Measurements from ENCODE around the gene FBXO8. TPM values are rescaled to one million over a fixed set of nuclear protein-coding genes. Genes with fewer than 3 reads are reported as not detected.

Gene FBXO8
- total and polyA plus RNA-seq, 4 donors: 23.0 to 27.4 (median 25.7) TPM

- no peak for DNase-seq
- no peak for ATAC-seq (ENCODE audit: low FRiP score)
- Histone ChIP-seq H3K36me3 (ENCODE audit: control insufficient read depth in 1 of 2, insufficient read depth in 2 of 2, low read length in 1 of 2) (no peaks in the 10 kb centered on the region), H3K27me3 (ENCODE audit: control insufficient read depth in 1 of 2, insufficient read depth in 2 of 2, low read length in 1 of 2) (no peaks in the 10 kb centered on the region), H3K9me3 (ENCODE audit: control insufficient read depth, low read length) (no peaks in the 10 kb centered on the region), H3K4me1 (ENCODE audit: control insufficient read depth in 1 of 2, insufficient read depth in 2 of 2, low read length in 2 of 2) (no peaks in the 10 kb centered on the region), H3K27ac (ENCODE audit: low read depth in 1 of 2, low read length in 2 of 2) (no peak overlapping the region), H3K4me3 (ENCODE audit: low read length in 2 of 2) (no peak overlapping the region)
- WGBS, 2 donors: 87 to 90% methylated on average over 3 of the region's 3 CpGs
- intact Hi-C loops (cut with DNase I): no loop called here
Observed at GRCh38 chr4:174279433-174280155, 3.9 kb downstream of the FBXO8 start.

GRCh38 chr4:174278467-174278866, 5.0 kb downstream of the FBXO8 start:
- intact Hi-C loops (cut with DNase I): no loop called here
- H3K4me3 ChIP-seq (ENCODE audit: low read length in 2 of 2): no peak overlapping the region
- H3K36me3 ChIP-seq (ENCODE audit: control insufficient read depth in 1 of 2, insufficient read depth in 2 of 2, low read length in 1 of 2): no peaks in the 10 kb centered on the region
- DNase-seq (no peak), ATAC-seq (ENCODE audit: low FRiP score) (no peak)
- H3K4me1 ChIP-seq (ENCODE audit: control insufficient read depth in 1 of 2, insufficient read depth in 2 of 2, low read length in 2 of 2): no peaks in the 10 kb centered on the region
- no peaks in the 10 kb centered on the region for H3K9me3 ChIP-seq (ENCODE audit: control insufficient read depth, low read length)
- no peaks in the 10 kb centered on the region for H3K27me3 ChIP-seq (ENCODE audit: control insufficient read depth in 1 of 2, insufficient read depth in 2 of 2, low read length in 1 of 2)
- H3K27ac ChIP-seq (ENCODE audit: low read depth in 1 of 2, low read length in 2 of 2): no peak overlapping the region

- no peak overlapping the region for H3K27ac ChIP-seq (ENCODE audit: low read depth in 1 of 2, low read length in 2 of 2)
- DNase-seq (no peak), ATAC-seq (ENCODE audit: low FRiP score) (no peak)
- no peaks in the 10 kb centered on the region for H3K36me3 ChIP-seq (ENCODE audit: control insufficient read depth in 1 of 2, insufficient read depth in 2 of 2, low read length in 1 of 2)
- 50 to 55% methylated on average over 3 of the region's 3 CpGs for WGBS, 2 donors
- no peaks in the 10 kb centered on the region for H3K4me1 ChIP-seq (ENCODE audit: control insufficient read depth in 1 of 2, insufficient read depth in 2 of 2, low read length in 2 of 2)
- no peak overlapping the region for H3K4me3 ChIP-seq (ENCODE audit: low read length in 2 of 2)
- H3K9me3 ChIP-seq (ENCODE audit: control insufficient read depth, low read length): no peaks in the 10 kb centered on the region
- intact Hi-C loops (cut with DNase I): no loop called here
- no peaks in the 10 kb centered on the region for H3K27me3 ChIP-seq (ENCODE audit: control insufficient read depth in 1 of 2, insufficient read depth in 2 of 2, low read length in 1 of 2)
Observed at GRCh38 chr4:174277433-174277832, 6.0 kb downstream of the FBXO8 start.

- Histone ChIP-seq H3K27ac (ENCODE audit: low read depth in 1 of 2, low read length in 2 of 2) (no peak overlapping the region), H3K9me3 (ENCODE audit: control insufficient read depth, low read length) (no peaks in the 10 kb centered on the region), H3K4me1 (ENCODE audit: control insufficient read depth in 1 of 2, insufficient read depth in 2 of 2, low read length in 2 of 2) (no peaks in the 10 kb centered on the region), H3K27me3 (ENCODE audit: control insufficient read depth in 1 of 2, insufficient read depth in 2 of 2, low read length in 1 of 2) (no peaks in the 10 kb centered on the region), H3K4me3 (ENCODE audit: low read length in 2 of 2) (no peak overlapping the region), H3K36me3 (ENCODE audit: control insufficient read depth in 1 of 2, insufficient read depth in 2 of 2, low read length in 1 of 2) (no peaks in the 10 kb centered on the region)
- ATAC-seq (ENCODE audit: low FRiP score) (no peak), DNase-seq (no peak)
- intact Hi-C loops (cut with DNase I): no loop called here
- 89 to 91% methylated on average over 3 of the region's 3 CpGs for WGBS, 2 donors
Observed at GRCh38 chr4:174275101-174275500, 8.4 kb downstream of the FBXO8 start.

GRCh38 chr4:174274436-174274835, 9.0 kb downstream of the FBXO8 start:
- WGBS, 2 donors: 87 to 89% methylated on average over 3 of the region's 3 CpGs
- ATAC-seq (ENCODE audit: low FRiP score) (no peak), DNase-seq (no peak)
- Histone ChIP-seq H3K4me3 (ENCODE audit: low read length in 2 of 2) (no peak overlapping the region), H3K27ac (ENCODE audit: low read depth in 1 of 2, low read length in 2 of 2) (no peak overlapping the region), H3K36me3 (ENCODE audit: control insufficient read depth in 1 of 2, insufficient read depth in 2 of 2, low read length in 1 of 2) (no peaks in the 10 kb centered on the region), H3K27me3 (ENCODE audit: control insufficient read depth in 1 of 2, insufficient read depth in 2 of 2, low read length in 1 of 2) (no peaks in the 10 kb centered on the region), H3K9me3 (ENCODE audit: control insufficient read depth, low read length) (no peaks in the 10 kb centered on the region), H3K4me1 (ENCODE audit: control insufficient read depth in 1 of 2, insufficient read depth in 2 of 2, low read length in 2 of 2) (no peaks in the 10 kb centered on the region)
- intact Hi-C loops (cut with DNase I): no loop called here

GRCh38 chr4:174273930-174274329, 9.5 kb downstream of the FBXO8 start:
- Histone ChIP-seq H3K36me3 (ENCODE audit: control insufficient read depth in 1 of 2, insufficient read depth in 2 of 2, low read length in 1 of 2) (no peaks in the 10 kb centered on the region), H3K27ac (ENCODE audit: low read depth in 1 of 2, low read length in 2 of 2) (no peak overlapping the region), H3K9me3 (ENCODE audit: control insufficient read depth, low read length) (no peaks in the 10 kb centered on the region), H3K4me3 (ENCODE audit: low read length in 2 of 2) (no peak overlapping the region), H3K4me1 (ENCODE audit: control insufficient read depth in 1 of 2, insufficient read depth in 2 of 2, low read length in 2 of 2) (no peaks in the 10 kb centered on the region), H3K27me3 (ENCODE audit: control insufficient read depth in 1 of 2, insufficient read depth in 2 of 2, low read length in 1 of 2) (no peaks in the 10 kb centered on the region)
- ATAC-seq (ENCODE audit: low FRiP score) (no peak), DNase-seq (no peak)
- 76 to 79% methylated on average over 5 of the region's 5 CpGs for WGBS, 2 donors
- intact Hi-C loops (cut with DNase I): no loop called here

GRCh38 chr4:174266416-174266815, 17.1 kb downstream of the FBXO8 start:
- no peaks in the 10 kb centered on the region for H3K4me1 ChIP-seq (ENCODE audit: control insufficient read depth in 1 of 2, insufficient read depth in 2 of 2, low read length in 2 of 2)
- DNase-seq (no peak), ATAC-seq (ENCODE audit: low FRiP score) (no peak)
- no peaks in the 10 kb centered on the region for H3K9me3 ChIP-seq (ENCODE audit: control insufficient read depth, low read length)
- WGBS, 2 donors: 87 to 92% methylated on average over 2 of the region's 2 CpGs
- H3K4me3 ChIP-seq (ENCODE audit: low read length in 2 of 2): no peak overlapping the region
- no peak overlapping the region for H3K27ac ChIP-seq (ENCODE audit: low read depth in 1 of 2, low read length in 2 of 2)
- H3K36me3 ChIP-seq (ENCODE audit: control insufficient read depth in 1 of 2, insufficient read depth in 2 of 2, low read length in 1 of 2): no peaks in the 10 kb centered on the region
- intact Hi-C loops (cut with DNase I): no loop called here
- H3K27me3 ChIP-seq (ENCODE audit: control insufficient read depth in 1 of 2, insufficient read depth in 2 of 2, low read length in 1 of 2): no peaks in the 10 kb centered on the region

- ATAC-seq (ENCODE audit: low FRiP score): no peak
Observed at GRCh38 chr4:174265916-174266315, 17.6 kb downstream of the FBXO8 start.

GRCh38 chr4:174263445-174263736, 20.1 kb downstream of the FBXO8 start:
- Histone ChIP-seq H3K27ac (ENCODE audit: low read depth in 1 of 2, low read length in 2 of 2) (no peak overlapping the region), H3K9me3 (ENCODE audit: control insufficient read depth, low read length) (no peaks in the 10 kb centered on the region), H3K4me1 (ENCODE audit: control insufficient read depth in 1 of 2, insufficient read depth in 2 of 2, low read length in 2 of 2) (no peaks in the 10 kb centered on the region), H3K4me3 (ENCODE audit: low read length in 2 of 2) (no peak overlapping the region), H3K36me3 (ENCODE audit: control insufficient read depth in 1 of 2, insufficient read depth in 2 of 2, low read length in 1 of 2) (no peaks in the 10 kb centered on the region), H3K27me3 (ENCODE audit: control insufficient read depth in 1 of 2, insufficient read depth in 2 of 2, low read length in 1 of 2) (no peaks in the 10 kb centered on the region)
- WGBS, 2 donors: 93 to 94% methylated on average over 3 of the region's 3 CpGs
- DNase-seq: no peak
- intact Hi-C loops (cut with DNase I): no loop called here
- ATAC-seq (ENCODE audit: low FRiP score): no peak

More at GRCh38 chr4:174265916-174266315, 17.6 kb downstream of the FBXO8 start:
- Histone ChIP-seq H3K4me3 (ENCODE audit: low read length in 2 of 2) (no peak overlapping the region), H3K27me3 (ENCODE audit: control insufficient read depth in 1 of 2, insufficient read depth in 2 of 2, low read length in 1 of 2) (no peaks in the 10 kb centered on the region), H3K9me3 (ENCODE audit: control insufficient read depth, low read length) (no peaks in the 10 kb centered on the region), H3K27ac (ENCODE audit: low read depth in 1 of 2, low read length in 2 of 2) (no peak overlapping the region), H3K4me1 (ENCODE audit: control insufficient read depth in 1 of 2, insufficient read depth in 2 of 2, low read length in 2 of 2) (no peaks in the 10 kb centered on the region), H3K36me3 (ENCODE audit: control insufficient read depth in 1 of 2, insufficient read depth in 2 of 2, low read length in 1 of 2) (no peaks in the 10 kb centered on the region)
- DNase-seq: no peak
- intact Hi-C loops (cut with DNase I): no loop called here
- 86 to 88% methylated on average over 2 of the region's 2 CpGs for WGBS, 2 donors
